Neural progenitor cell (in vitro differentiated cells): Measurements from ENCODE around the gene FAF1. TPM values are rescaled to one million over a fixed set of nuclear protein-coding genes. Genes with fewer than 3 reads are reported as not detected.

Experiments
- DNase-seq: peaks from one replicate; pipeline ENCODE4 v3.0.0-alpha.2; 2016; ENCODE audit warnings: low spot score
- H2AFZ ChIP-seq: fragments of 200-600 bp; sonication (generic); replicated peaks from 2 replicates; pipeline ENCODE4 v1.6.1; 2016; ENCODE audit warnings: antibody characterized with exemption
- H3F3A ChIP-seq: fragments of 200-600 bp; sonication (generic); 2 replicates; pipeline ENCODE4 v1.6.1; 2016; ENCODE audit warnings: antibody characterized with exemption, low read depth
- H3K27ac ChIP-seq: fragments of 200-600 bp; sonication (generic); 2 replicates; pipeline ENCODE4 v1.5.1; 2016; ENCODE audit warnings: mild to moderate bottlenecking
- H3K27me3 ChIP-seq: fragments of 200-600 bp; sonication (generic); 2 replicates; pipeline ENCODE4 v1.6.1; 2016; ENCODE audit warnings: mild to moderate bottlenecking, moderate library complexity
- H3K36me3 ChIP-seq: fragments of 200-600 bp; sonication (generic); 2 replicates; pipeline ENCODE4 v1.5.1; 2016
- H3K4me1 ChIP-seq: fragments of 200-600 bp; sonication (generic); 2 replicates; pipeline ENCODE4 v1.6.1; 2016; ENCODE audit warnings: mixed run types
- H3K4me2 ChIP-seq: fragments of 200-600 bp; sonication (generic); 2 replicates; pipeline ENCODE4 v1.6.1; 2016
- H3K4me3 ChIP-seq: fragments of 200-600 bp; sonication (generic); 2 replicates; pipeline ENCODE4 v1.5.1; 2016
- H3K79me2 ChIP-seq: fragments of 200-600 bp; sonication (generic); 2 replicates; pipeline ENCODE4 v1.6.1; 2016; ENCODE audit warnings: low read depth
- H3K9ac ChIP-seq: fragments of 200-600 bp; sonication (generic); 2 replicates; pipeline ENCODE4 v1.6.1; 2016
- H3K9me3 ChIP-seq: fragments of 200-600 bp; sonication (generic); 2 replicates; pipeline ENCODE4 v1.5.1; 2016; ENCODE audit warnings: low read depth
- H4K20me1 ChIP-seq: fragments of 200-600 bp; sonication (generic); 2 replicates; pipeline ENCODE4 v1.6.1; 2016; ENCODE audit warnings: low read depth
- H3K27ac Mint-ChIP-seq: 3 replicates; pipeline ENCODE4 v1.8.0; 2021; ENCODE audit warnings: mixed read lengths
- H3K27me3 Mint-ChIP-seq: 2 replicates; pipeline ENCODE4 v1.8.0; 2022; ENCODE audit warnings: low read depth, mild to moderate bottlenecking, inconsistent platforms, moderate library complexity, mixed read lengths; ENCODE audit not compliant: insufficient read depth
- H3K36me3 Mint-ChIP-seq: 3 replicates; pipeline ENCODE4 v1.8.0; 2021; ENCODE audit warnings: mixed read lengths
- H3K4me1 Mint-ChIP-seq: 3 replicates; pipeline ENCODE4 v1.8.0; 2021; ENCODE audit warnings: mixed read lengths
- H3K4me3 Mint-ChIP-seq: 3 replicates; pipeline ENCODE4 v1.8.0; 2021; ENCODE audit warnings: mild to moderate bottlenecking, moderate library complexity, mixed read lengths
- H3K9me3 Mint-ChIP-seq: 3 replicates; pipeline ENCODE4 v1.8.0; 2020; ENCODE audit warnings: mixed read lengths
- CTCF ChIP-seq: fragments of 200-600 bp; sonication (generic); IDR thresholded peaks from 2 replicates; pipeline ENCODE4 v1.5.1; 2017; ENCODE audit warnings: antibody characterized with exemption, mild to moderate bottlenecking
- EZH2 ChIP-seq: fragments of 200-600 bp; sonication (generic); IDR thresholded peaks from 2 replicates; pipeline ENCODE4 v1.6.1; 2017; ENCODE audit warnings: antibody characterized with exemption, mild to moderate bottlenecking, moderate library complexity
- EZH2phosphoT487 ChIP-seq: fragments of 200-600 bp; sonication (generic); IDR thresholded peaks from 2 replicates; pipeline ENCODE4 v1.6.1; 2017; ENCODE audit warnings: antibody characterized with exemption
- total RNA-seq: library from RNA; depleted of rRNA; stranded (reverse); fragments of >200 nt; gene quantifications from 2 replicates; pipeline ENCODE4 v1.2.3, GENCODE V29; 2015; ENCODE audit warnings: low replicate concordance

The FAF1 gene
- total RNA-seq, 1 donor from 2014 or later: 103 TPM

- Histone ChIP-seq H4K20me1 (no peaks in the 10 kb centered on the region), H3K4me2 (no peak overlapping the region), H3K27me3 (no peaks in the 10 kb centered on the region), H3K27ac (no peak overlapping the region), H3K36me3 (no peaks in the 10 kb centered on the region), H3K9ac (no peak overlapping the region), H3K4me1 (no peaks in the 10 kb centered on the region), H3K4me3 (no peak overlapping the region), H2AFZ (no peak overlapping the region), H3K9me3 (no peaks in the 10 kb centered on the region), H3F3A (no peaks in the 10 kb centered on the region), H3K79me2 (no peaks in the 10 kb centered on the region)
- H3K4me1 Mint-ChIP-seq: no peaks in the 10 kb centered on the region
- DNase-seq: no peak
- H3K27me3 Mint-ChIP-seq: no peaks in the 10 kb centered on the region
- no peak for TF ChIP-seq EZH2phosphoT487
- TF ChIP-seq CTCF: no peak
- TF ChIP-seq EZH2: no peak
- peaks cover 13% of the 10 kb centered on the region for H3K9me3 Mint-ChIP-seq
- no peak overlapping the region for H3K4me3 Mint-ChIP-seq
- peaks cover 8% of the 10 kb centered on the region for H3K36me3 Mint-ChIP-seq
- no peak overlapping the region for H3K27ac Mint-ChIP-seq
Measured at GRCh38 chr1:50851034-50851433, 109.0 kb downstream of the FAF1 start.

- no peak for DNase-seq
- H3K27ac ChIP-seq: no peak overlapping the region
- Mint-ChIP-seq H3K27ac (no peak overlapping the region), H3K4me3 (no peak overlapping the region), H3K9me3 (peaks cover 15% of the 10 kb centered on the region), H3K36me3 (peaks cover 8% of the 10 kb centered on the region), H3K4me1 (no peaks in the 10 kb centered on the region), H3K27me3 (no peaks in the 10 kb centered on the region)
- no peaks in the 10 kb centered on the region for H3K4me1 ChIP-seq
- TF ChIP-seq EZH2phosphoT487: no peak
- no peaks in the 10 kb centered on the region for H3F3A ChIP-seq
- no peaks in the 10 kb centered on the region for H4K20me1 ChIP-seq
- no peaks in the 10 kb centered on the region for H3K9me3 ChIP-seq
- no peak overlapping the region for H2AFZ ChIP-seq
- no peaks in the 10 kb centered on the region for H3K79me2 ChIP-seq
- no peaks in the 10 kb centered on the region for H3K36me3 ChIP-seq
- H3K27me3 ChIP-seq: no peaks in the 10 kb centered on the region
- H3K4me2 ChIP-seq: no peak overlapping the region
- H3K4me3 ChIP-seq: no peak overlapping the region
- no peak overlapping the region for H3K9ac ChIP-seq
Measured at GRCh38 chr1:50847303-50847702, 112.8 kb downstream of the FAF1 start.

- H3K27ac ChIP-seq: no peak overlapping the region
- no peaks in the 10 kb centered on the region for H3K79me2 ChIP-seq
- H3K9me3 ChIP-seq: no peaks in the 10 kb centered on the region
- H3K27ac Mint-ChIP-seq: no peak overlapping the region
- peaks cover 4% of the 10 kb centered on the region for H3K4me1 Mint-ChIP-seq
- H2AFZ ChIP-seq: no peak overlapping the region
- no peak overlapping the region for H3K4me2 ChIP-seq
- no peaks in the 10 kb centered on the region for H3F3A ChIP-seq
- no peak overlapping the region for H3K9ac ChIP-seq
- no peak overlapping the region for H3K4me3 Mint-ChIP-seq
- no peaks in the 10 kb centered on the region for H4K20me1 ChIP-seq
- peaks cover 8% of the 10 kb centered on the region for H3K36me3 Mint-ChIP-seq
- no peak overlapping the region for H3K4me3 ChIP-seq
- no peaks in the 10 kb centered on the region for H3K27me3 ChIP-seq
- no peaks in the 10 kb centered on the region for H3K27me3 Mint-ChIP-seq
- H3K36me3 ChIP-seq: no peaks in the 10 kb centered on the region
- DNase-seq: no peak
- no peaks in the 10 kb centered on the region for H3K4me1 ChIP-seq
- TF ChIP-seq EZH2: no peak
- TF ChIP-seq EZH2phosphoT487: no peak
- TF ChIP-seq CTCF: no peak
- H3K9me3 Mint-ChIP-seq: peaks cover 15% of the 10 kb centered on the region
Measured at GRCh38 chr1:50846224-50846839, 113.7 kb downstream of the FAF1 start.

- no peak overlapping the region for H3K27ac Mint-ChIP-seq
- no peaks in the 10 kb centered on the region for H3K27me3 Mint-ChIP-seq
- no peak overlapping the region for H3K4me3 ChIP-seq
- no peaks in the 10 kb centered on the region for H3K27me3 ChIP-seq
- peaks cover 5% of the 10 kb centered on the region for H3K9me3 Mint-ChIP-seq
- no peaks in the 10 kb centered on the region for H3F3A ChIP-seq
- H4K20me1 ChIP-seq: no peaks in the 10 kb centered on the region
- H3K4me2 ChIP-seq: no peak overlapping the region
- no peak overlapping the region for H3K4me3 Mint-ChIP-seq
- DNase-seq: no peak
- no peaks in the 10 kb centered on the region for H3K4me1 ChIP-seq
- H2AFZ ChIP-seq: no peak overlapping the region
- no peak for TF ChIP-seq EZH2phosphoT487
- no peak for TF ChIP-seq EZH2
- TF ChIP-seq CTCF: no peak
- H3K36me3 Mint-ChIP-seq: peaks cover 2% of the 10 kb centered on the region
- no peak overlapping the region for H3K27ac ChIP-seq
- no peaks in the 10 kb centered on the region for H3K79me2 ChIP-seq
- peaks cover 4% of the 10 kb centered on the region for H3K4me1 Mint-ChIP-seq
- no peak overlapping the region for H3K9ac ChIP-seq
- H3K9me3 ChIP-seq: no peaks in the 10 kb centered on the region
- no peaks in the 10 kb centered on the region for H3K36me3 ChIP-seq
Measured at GRCh38 chr1:50841791-50842387, 118.2 kb downstream of the FAF1 start.
